Esophagus muscularis mucosa (tissue), 3 donors: ENCODE results near the gene TMEM60.

Experiments
- CTCF ChIP-seq, 3 experiments: fragments of 200-600 bp in 2 of 3; fragments of 450-650 bp in 1 of 3; sonication (generic) in 2 of 3; IDR thresholded peaks; one replicate each; pipeline ENCODE4 v1.5.1; 2017 to 2019; ENCODE audit warnings: antibody characterized with exemption in 3 of 3, mild to moderate bottlenecking in 2 of 3, moderate library complexity in 1 of 3
- POLR2A ChIP-seq: fragments of 450-650 bp; IDR thresholded peaks from one replicate; pipeline ENCODE4 v1.6.1; 2017; ENCODE audit warnings: antibody characterized with exemption, moderate library complexity, mild to moderate bottlenecking, low read depth
- POLR2AphosphoS5 ChIP-seq, 2 donors: sonication (generic); formaldehyde crosslinking; IDR thresholded peaks; one replicate each; pipeline ENCODE4 v1.6.1; 2017; ENCODE audit warnings: antibody characterized with exemption in 2 of 2

GRCh38 chr7:77819021-77819420 is 20.8 kb upstream of the TMEM60 start:
- TF ChIP-seq POLR2AphosphoS5 (IDR thresholded peaks at IDR 0.05), result no peak
- no peak for TF ChIP-seq CTCF (IDR thresholded peaks at IDR 0.05)
- no peak for TF ChIP-seq POLR2A
